HFF-Myc (cell line): ENCODE results near the gene DNAH7.

Experiments
- DNase-seq: peaks from one replicate; pipeline ENCODE4 v3.0.0-alpha.2; 2011; ENCODE audit warnings: low read depth; ENCODE audit errors: extremely low read depth
- H3K4me3 ChIP-seq: replicated peaks from 2 replicates; pipeline ENCODE4 v1.5.1; 2011; ENCODE audit warnings: low read depth, mild to moderate bottlenecking, control low read depth, low read length
- CTCF ChIP-seq: IDR thresholded peaks from 2 replicates; pipeline ENCODE4 v1.5.1; 2012; ENCODE audit warnings: mild to moderate bottlenecking, low read depth, low read length, control low read depth; ENCODE audit errors: missing control alignments

The DNAH7 gene

GRCh38 chr2:195756218-195756942, 312.3 kb downstream of the DNAH7 start:
- no peak for DNase-seq

GRCh38 chr2:195741191-195741590, 327.4 kb downstream of the DNAH7 start:
- no peak for DNase-seq
- no peak for TF ChIP-seq CTCF
- H3K4me3 ChIP-seq = no peak overlapping the region

More at GRCh38 chr2:195756218-195756942, 312.3 kb downstream of the DNAH7 start:
- TF ChIP-seq CTCF = no peak
- H3K4me3 ChIP-seq = no peak overlapping the region

- DNase-seq = no peak
- no peak overlapping the region for H3K4me3 ChIP-seq
- no peak for TF ChIP-seq CTCF
Observed at GRCh38 chr2:195737511-195738325, 330.9 kb downstream of the DNAH7 start.

- no peak for DNase-seq
- H3K4me3 ChIP-seq = no peak overlapping the region
- no peak for TF ChIP-seq CTCF
Observed at GRCh38 chr2:195735347-195735746, 333.3 kb downstream of the DNAH7 start.

GRCh38 chr2:195734931-195735330, 333.7 kb downstream of the DNAH7 start:
- no peak for DNase-seq
- no peak for TF ChIP-seq CTCF
- H3K4me3 ChIP-seq = no peak overlapping the region

GRCh38 chr2:195734395-195734794, 334.2 kb downstream of the DNAH7 start:
- DNase-seq = no peak
- TF ChIP-seq CTCF = no peak
- no peak overlapping the region for H3K4me3 ChIP-seq
